Measurements from ENCODE around the gene TATDN2. TPM values are rescaled to one million over a fixed set of nuclear protein-coding genes. Genes with fewer than 3 reads are reported as not detected.

Gene TATDN2
- total RNA-seq, 4 donors from 2014 or later = 15.9 to 55.7 (median 26.7) TPM

DNA sequence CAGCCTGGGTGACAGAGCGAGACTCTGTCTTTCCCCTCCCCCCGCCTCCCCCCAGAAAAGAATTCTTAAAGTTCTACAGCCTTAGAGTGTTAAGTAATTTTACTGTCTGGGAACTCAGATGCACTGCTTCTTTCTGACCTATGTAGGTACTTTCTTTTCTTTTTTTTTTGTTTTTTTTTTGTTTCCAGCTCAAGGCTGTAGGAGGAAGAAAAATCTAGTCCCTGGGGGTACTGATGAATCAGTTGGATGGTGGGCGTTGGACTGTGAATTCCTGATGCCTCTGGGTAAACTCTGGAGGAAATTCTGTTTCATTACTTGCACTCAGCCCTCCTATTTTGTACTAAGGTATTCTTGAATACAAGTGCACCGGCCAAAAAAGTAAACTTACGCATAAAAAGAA is 33.7 kb downstream of the TATDN2 start:
- Histone ChIP-seq H3K4me1 (no peaks in the 10 kb centered on the region), H3K36me3 (no peaks in the 10 kb centered on the region), H3K27ac (no peak overlapping the region), H3K27me3 (no peaks in the 10 kb centered on the region), H3K9me3 (no peaks in the 10 kb centered on the region), H3K4me3 (no peak overlapping the region)
- intact Hi-C loops (cut with DNase I; ENCODE audit: low total_unique reads) = no loop called here
- TF ChIP-seq POLR2A (IDR thresholded peaks at IDR 0.05) = no peak
- no peak for TF ChIP-seq CTCF (IDR thresholded peaks at IDR 0.05)
- DNase-seq = no peak

- TF ChIP-seq POLR2A (IDR thresholded peaks at IDR 0.05) (no peak), CTCF (IDR thresholded peaks at IDR 0.05) (no peak)
- intact Hi-C loops (cut with DNase I; ENCODE audit: low total_unique reads) = no loop called here
- H3K27me3 ChIP-seq = no peaks in the 10 kb centered on the region
- no peak for DNase-seq
- H3K4me1 ChIP-seq = no peaks in the 10 kb centered on the region
- H3K4me3 ChIP-seq = no peak overlapping the region
- H3K27ac ChIP-seq = no peak overlapping the region
- no peaks in the 10 kb centered on the region for H3K9me3 ChIP-seq
- no peaks in the 10 kb centered on the region for H3K36me3 ChIP-seq
Measured at GRCh38 chr3:10283638-10284037, 35.4 kb downstream of the TATDN2 start.

DNA sequence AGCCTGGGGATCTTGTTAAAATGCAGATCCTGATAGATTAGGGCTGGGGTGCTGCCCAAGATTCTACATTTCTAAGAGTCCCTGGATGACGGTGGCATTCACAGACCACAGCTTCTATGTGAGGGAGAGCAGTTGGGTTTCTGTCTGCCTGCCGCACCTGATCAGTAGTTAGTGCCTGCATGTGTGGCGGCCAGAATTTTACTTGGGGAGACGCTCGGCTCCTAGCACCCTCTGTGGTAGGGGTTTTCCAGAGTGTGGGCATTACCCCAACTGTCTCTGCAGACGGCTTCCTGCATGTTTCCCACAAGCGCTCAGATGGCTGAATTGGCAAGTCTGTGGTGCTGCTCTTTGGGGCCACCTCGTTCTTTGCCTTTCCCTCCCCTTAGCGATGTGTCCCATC is 36.2 kb downstream of the TATDN2 start:
- no peak overlapping the region for H3K4me3 ChIP-seq
- DNase-seq = no peak

GRCh38 chr3:10285272-10286132 is 37.2 kb downstream of the TATDN2 start:
- Histone ChIP-seq H3K36me3 (no peaks in the 10 kb centered on the region), H3K27me3 (no peaks in the 10 kb centered on the region), H3K4me1 (no peaks in the 10 kb centered on the region), H3K27ac (no peak overlapping the region), H3K4me3 (no peak overlapping the region), H3K9me3 (no peaks in the 10 kb centered on the region)
- no peak for TF ChIP-seq CTCF (IDR thresholded peaks at IDR 0.05)
- TF ChIP-seq POLR2A (IDR thresholded peaks at IDR 0.05) = no peak
- intact Hi-C loops (cut with DNase I; ENCODE audit: low total_unique reads) = no loop called here
- DNase-seq = no peak

More for the DNA sequence above, 36.2 kb downstream of the TATDN2 start:
- Histone ChIP-seq H3K27ac (no peak overlapping the region), H3K9me3 (no peaks in the 10 kb centered on the region), H3K36me3 (no peaks in the 10 kb centered on the region), H3K4me1 (no peaks in the 10 kb centered on the region), H3K27me3 (no peaks in the 10 kb centered on the region)
- intact Hi-C loops (cut with DNase I; ENCODE audit: low total_unique reads) = no loop called here
- TF ChIP-seq POLR2A (IDR thresholded peaks at IDR 0.05) (no peak), CTCF (IDR thresholded peaks at IDR 0.05) (no peak)

DNA sequence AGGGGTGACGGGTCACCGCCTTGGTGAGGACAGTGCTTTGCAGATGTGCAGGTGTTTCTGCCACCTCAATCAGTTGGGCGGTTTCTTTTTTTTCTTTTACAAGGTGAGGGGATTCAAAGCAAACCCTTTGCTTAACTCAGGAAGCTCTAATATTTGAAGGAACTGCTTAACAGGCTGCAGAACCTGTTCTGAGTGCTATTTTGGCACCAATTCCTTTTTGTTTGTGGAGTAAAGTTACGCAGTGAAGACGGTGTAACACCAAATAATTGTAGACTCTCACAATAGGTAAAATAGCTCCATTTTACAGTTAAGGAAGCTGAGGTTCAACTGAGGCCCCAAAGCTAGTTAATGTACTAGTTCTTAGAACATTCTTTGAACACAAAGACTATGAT is 37.9 kb downstream of the TATDN2 start:
- no peaks in the 10 kb centered on the region for H3K36me3 ChIP-seq
- intact Hi-C loops (cut with DNase I; ENCODE audit: low total_unique reads) = no loop called here
- DNase-seq = no peak
- no peaks in the 10 kb centered on the region for H3K4me1 ChIP-seq
- no peak for TF ChIP-seq POLR2A (IDR thresholded peaks at IDR 0.05)
- TF ChIP-seq CTCF (IDR thresholded peaks at IDR 0.05) = no peak
- no peak overlapping the region for H3K4me3 ChIP-seq
- H3K27me3 ChIP-seq = no peaks in the 10 kb centered on the region
- no peaks in the 10 kb centered on the region for H3K9me3 ChIP-seq
- H3K27ac ChIP-seq = no peak overlapping the region

Data from uterus (tissue), 4 donors.